AG08395 (cell line): ENCODE results near the gene ZXDC.

ENCODE experiments used
- DNase-seq: peaks from one replicate; pipeline ENCODE4 v3.0.0; 2012; ENCODE audit warnings: mixed read lengths, low spot score

Gene ZXDC

GRCh38 chr3:126451511-126451910, 24.2 kb downstream of the ZXDC start:
- DNase-seq = no peak

DNA sequence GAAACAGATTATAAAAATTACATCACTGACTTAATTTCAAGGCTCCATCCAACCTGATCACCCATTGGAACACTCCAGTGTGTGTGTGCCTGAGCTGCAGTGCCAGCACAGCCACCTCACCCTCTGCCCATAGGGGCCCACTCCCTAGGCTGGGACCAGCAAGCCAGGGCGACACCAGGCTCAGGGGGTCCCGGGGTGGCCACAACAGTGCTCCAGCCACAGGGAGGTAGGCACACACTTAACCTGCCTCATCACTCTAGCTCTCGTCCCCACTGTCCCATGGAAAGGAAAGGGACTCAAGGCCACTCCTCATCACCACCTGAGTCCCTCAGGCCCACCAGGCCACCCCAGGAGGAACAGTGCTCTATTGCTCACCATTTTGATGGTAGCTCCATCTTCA, 24.9 kb downstream of the ZXDC start:
- no peak for DNase-seq

GRCh38 chr3:126450219-126450618, 25.5 kb downstream of the ZXDC start:
- DNase-seq = no peak

DNA sequence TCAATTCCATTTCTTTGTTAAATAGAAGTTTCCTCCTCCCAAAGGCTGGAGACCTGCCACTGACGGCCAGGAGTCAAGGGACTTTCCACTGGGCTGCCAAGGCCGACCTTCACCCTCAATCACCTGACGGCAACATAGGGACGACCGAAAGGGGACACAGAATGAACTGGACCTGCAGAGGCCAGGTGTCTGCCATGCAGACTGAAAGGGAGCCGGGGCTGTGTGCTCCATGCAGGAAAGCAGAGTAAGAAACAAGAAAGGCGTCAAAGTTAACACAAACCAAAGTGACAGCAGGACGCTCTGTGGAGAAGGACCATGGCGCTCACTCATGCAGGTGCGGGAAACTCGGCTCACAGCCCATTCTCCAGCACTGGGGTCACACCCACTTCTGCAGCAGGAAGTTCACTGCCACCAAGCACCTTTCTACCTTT, 26.1 kb downstream of the ZXDC start:
- DNase-seq = no peak

DNA sequence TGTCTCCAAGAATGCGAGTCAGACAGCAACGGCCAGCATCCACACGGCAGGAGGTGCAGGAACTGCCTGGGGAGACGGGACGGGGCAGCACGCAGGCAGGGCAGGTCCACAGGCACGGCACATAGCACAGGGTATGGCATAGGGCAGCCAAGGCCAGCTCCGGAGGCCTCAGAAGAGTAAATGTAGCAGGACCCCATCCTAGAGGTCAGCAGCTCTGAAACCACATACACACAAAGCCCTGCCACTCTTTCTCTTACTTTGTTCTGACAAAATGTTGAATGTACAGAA, 26.9 kb downstream of the ZXDC start:
- no peak for DNase-seq

DNA sequence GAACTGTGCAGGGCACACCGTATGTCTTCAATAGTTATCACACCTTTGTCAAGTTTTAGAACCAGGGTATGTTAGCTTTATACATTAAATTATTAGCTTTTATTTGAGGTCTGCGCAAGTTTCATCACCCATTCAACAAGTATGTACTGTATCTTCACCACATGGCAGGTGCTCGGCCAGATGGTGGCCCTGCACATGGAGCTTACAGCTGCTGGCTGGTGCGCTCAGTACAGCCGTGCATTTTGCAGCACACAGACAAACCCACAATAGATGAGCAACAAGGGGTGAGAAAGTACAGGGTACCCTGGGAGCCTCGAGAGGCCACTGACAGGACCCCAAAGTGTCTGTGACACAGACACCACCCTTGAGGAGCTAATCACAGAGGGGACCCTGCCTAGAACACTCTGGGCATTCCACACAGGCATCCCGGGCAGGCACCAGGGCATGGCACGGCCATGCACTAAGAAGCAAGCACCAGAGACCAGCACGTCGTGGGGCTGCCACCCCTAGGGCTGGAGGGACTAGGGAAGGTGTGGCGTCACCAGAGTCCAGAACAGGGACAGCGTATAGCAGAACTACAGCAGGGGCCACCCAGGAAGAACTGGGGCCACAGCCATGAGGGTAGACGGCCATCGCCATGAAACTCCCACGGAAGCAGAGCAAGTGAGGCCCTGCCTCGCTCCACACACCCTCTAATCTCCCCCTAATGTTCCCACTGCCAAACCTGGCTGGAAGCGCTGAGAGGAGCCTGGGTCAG, 27.4 kb downstream of the ZXDC start:
- no peak for DNase-seq

GRCh38 chr3:126447456-126448106, 28.1 kb downstream of the ZXDC start:
- no peak for DNase-seq

GRCh38 chr3:126446791-126447190, 28.9 kb downstream of the ZXDC start:
- DNase-seq = no peak

DNA sequence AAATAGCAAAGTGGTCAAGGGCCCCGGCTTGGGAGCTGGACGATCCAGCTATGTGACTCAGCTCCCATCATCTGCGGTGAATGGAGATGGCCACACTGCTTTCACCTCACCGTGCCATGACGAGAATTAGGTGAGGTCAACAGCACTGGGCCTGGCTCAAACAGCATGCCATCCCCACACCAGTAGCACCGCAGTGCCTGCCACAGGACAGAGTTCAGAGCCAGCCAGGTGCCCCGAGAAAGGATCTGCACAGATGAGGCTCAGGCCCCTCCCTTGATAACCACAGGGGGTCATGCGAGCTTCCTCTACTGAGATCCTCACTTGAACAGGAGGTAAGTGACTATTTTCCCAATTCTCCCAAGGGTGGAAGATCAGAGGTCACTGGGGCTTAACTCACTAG, 29.4 kb downstream of the ZXDC start:
- DNase-seq = no peak

GRCh38 chr3:126445506-126445905, 30.2 kb downstream of the ZXDC start:
- no peak for DNase-seq

DNA sequence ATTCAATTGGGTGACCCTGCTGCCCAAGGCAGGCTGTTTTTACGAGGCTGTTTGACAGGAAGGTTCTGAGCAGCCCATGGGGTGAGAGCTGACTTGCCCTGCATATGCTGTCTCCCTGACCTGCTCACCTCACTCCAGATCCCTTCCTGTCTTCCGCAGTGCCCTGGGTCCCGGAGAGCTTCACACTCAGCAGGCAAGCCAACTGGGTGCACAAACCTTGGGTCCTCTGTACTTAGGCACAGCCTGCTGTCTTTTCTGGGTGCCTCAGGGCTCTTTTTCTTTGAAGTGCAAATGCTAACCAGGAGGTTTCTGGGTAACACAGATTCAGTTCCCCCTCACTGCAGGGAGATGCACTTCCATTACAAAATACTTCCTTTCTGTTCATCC, 32.8 kb downstream of the ZXDC start:
- DNase-seq = no peak

- no peak for DNase-seq
These were observed 33.4 kb downstream of the ZXDC start for GRCh38 chr3:126442094-126442855.

DNA sequence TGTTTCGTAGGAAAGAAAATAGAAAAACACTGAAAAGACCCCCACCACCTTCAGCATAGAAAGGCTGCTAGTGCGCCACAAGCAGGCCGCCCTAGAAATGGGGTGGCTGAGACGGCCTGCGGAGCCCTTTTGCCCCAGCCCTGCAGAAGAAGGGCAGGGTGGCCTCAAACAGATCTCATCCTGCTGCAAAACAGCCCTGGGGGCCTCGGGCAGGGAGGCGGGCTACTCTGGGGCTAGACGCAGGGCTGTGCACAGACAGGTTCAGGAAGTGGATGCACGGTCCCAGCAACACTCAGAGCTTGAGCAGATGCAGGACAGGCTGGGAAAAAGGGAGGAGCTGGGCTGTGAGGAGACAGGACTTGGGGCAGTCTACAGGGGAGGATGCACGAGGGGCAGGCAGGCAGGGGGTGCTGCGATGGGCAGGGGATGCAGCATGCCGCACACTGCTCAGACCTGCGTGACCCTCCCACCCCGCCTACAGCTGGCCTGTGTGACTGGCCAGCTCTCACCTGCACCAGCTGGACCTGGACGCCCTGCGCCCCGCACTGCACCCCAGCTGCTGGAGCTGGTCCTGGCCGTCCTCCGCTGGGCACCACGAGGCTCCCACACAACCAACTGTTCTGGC, 34.3 kb downstream of the ZXDC start:
- DNase-seq = no peak

DNA sequence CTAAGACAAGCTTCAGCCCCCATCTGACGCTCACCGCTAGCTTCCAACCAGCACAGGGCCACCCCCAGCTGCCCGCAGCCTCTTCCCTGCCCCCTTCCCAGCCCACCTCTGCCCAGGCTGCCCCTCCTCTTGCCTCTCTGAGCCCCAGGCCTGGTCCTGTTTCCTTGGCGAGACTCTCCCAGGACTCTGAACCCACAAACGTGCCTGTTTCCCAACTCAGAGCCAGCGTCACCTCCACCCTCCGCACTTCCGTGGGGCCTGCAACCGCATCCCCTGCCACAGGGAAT, 35.0 kb downstream of the ZXDC start:
- DNase-seq = no peak

- DNase-seq = no peak
These were observed 35.6 kb downstream of the ZXDC start for GRCh38 chr3:126439968-126440708.

GRCh38 chr3:126439346-126439967, 36.2 kb downstream of the ZXDC start:
- DNase-seq = no peak

DNA sequence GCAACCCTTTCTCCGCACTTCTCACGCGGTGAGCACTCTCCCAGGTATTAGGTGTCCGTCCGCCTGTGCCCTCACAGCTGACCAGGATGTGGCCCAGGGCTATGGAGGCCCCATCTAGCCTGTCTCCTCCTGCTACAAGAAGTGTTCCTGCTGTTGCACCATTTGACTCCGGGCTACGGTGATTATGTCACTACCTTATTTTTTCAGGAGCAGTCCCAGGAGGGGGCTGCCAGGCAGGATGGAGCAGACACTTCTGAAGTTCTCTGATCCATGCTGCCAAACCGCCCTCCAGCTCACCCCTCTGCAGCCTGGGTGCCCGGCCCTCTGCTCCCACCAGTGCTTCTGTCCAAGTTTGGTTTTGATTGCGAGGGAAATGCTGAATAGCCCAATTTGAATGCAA, 36.9 kb downstream of the ZXDC start:
- DNase-seq = no peak

- DNase-seq = no peak
These were observed 37.5 kb downstream of the ZXDC start for GRCh38 chr3:126438186-126438585.

DNA sequence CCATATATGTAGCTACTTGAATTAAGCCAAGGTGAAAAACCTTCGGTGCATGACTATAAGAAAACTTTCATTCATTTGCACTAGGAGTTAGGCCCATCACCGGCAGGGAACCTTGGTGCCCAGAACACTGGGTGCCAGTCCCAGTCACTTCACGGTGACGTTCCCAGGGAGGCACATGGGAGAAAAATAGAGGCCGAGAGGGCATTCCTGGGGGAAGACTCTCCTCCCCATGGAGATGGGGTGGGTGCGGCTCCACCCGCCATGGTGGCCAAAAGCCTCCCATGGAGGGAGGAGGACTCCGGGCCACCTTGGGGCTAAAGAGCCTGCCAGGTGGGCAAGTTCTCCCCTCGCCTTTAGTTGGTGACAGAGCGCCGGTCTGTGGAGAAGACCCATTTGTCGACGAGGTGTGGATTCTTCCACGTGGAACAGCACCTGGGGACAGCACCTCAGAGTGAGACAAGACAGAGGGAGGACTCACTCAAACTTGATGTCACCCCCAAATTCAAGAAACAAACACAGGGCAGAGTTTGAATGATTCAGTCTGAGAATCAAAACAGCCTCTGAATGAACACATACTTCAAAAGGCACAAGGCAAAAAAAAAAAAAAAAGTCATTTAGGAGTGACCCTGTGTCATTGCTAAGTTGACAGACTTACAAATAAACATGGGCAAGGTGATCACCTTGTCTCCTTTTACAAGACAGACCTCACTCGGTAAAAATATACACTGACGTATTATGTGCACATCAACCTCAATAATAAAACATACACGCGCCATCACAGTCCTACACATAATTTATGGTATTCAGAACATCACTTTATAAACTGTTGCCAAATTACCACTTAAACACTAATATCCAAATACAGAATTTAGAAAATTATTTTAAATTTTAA, 38.6 kb downstream of the ZXDC start:
- no peak for DNase-seq

DNA sequence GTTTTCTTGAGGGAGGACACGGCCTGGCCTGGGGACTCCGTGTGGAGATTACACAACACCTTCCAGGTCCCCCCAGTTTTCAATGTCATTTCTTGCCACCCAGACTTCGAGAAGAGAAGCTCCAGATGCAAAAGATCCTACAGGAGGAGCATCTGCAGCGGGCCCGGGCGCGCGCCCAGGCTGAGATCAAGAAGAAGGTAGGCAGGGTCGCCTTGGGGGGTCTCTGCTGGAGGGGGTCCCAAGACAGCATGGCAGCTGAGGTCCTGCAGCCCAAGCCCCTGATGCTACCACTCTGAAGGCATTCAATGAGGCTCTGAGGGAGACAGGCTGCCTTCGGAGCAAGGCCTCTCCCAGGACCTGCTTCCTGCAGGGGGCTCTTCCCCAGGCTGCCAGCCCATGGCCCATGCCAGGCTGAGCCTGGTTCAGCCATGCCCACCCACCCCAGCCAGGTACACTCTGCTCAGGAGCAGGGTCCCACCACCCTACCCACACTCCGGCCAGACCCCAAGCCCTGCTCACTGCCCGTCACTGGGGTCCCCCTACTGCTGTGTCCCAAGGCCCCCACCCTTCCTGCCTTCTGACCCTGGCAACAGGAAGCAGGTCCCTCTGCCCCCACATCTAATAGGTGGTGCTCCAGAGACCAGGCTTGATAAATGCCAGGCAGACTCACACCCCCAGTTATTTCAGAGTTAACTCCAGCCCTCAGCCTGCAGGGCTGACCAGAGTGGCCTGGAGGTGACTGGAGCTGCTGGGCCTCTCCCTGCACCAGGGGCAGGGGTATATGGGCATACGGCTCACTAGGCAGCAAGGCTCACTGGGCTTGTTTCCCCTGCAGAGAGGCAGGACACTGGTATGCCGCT, 40.0 kb downstream of the ZXDC start:
- DNase-seq = no peak
